ENCODE results near the gene CNST.
"Not testable (repeated sequence)": the region's sequence is repeated elsewhere in the genome, so short reads cannot be mapped to it uniquely, and the experiment has no call there.

The CNST gene

GRCh38 chr1:246587606-246588005, 21.4 kb downstream of the CNST start:
- 90% methylated on average over 3 of the region's 3 CpGs for WGBS
- no peak overlapping the region for H3K27ac ChIP-seq (ENCODE audit: low read depth, low read length)

GRCh38 chr1:246588159-246588721, 22.0 kb downstream of the CNST start:
- Histone ChIP-seq H3K9me3 (ENCODE audit: insufficient read depth, low read depth, low read length) (peaks cover 9% of the 10 kb centered on the region; the same call in 1 of the 2 replicates), H3K9ac (ENCODE audit: low read depth, low read length) (no peak overlapping the region), H3K36me3 (ENCODE audit: insufficient read depth, low read length) (peaks cover 20% of the 10 kb centered on the region), H3K4me1 (ENCODE audit: insufficient read depth, low read length) (no peaks in the 10 kb centered on the region), H3K4me3 (ENCODE audit: low read length) (no peak overlapping the region), H3K27ac (ENCODE audit: low read depth, low read length) (no peak overlapping the region), H3K27me3 (ENCODE audit: insufficient read depth, low read length) (no peaks in the 10 kb centered on the region)
- WGBS = 76% methylated on average over 2 of the region's 2 CpGs

More at GRCh38 chr1:246587606-246588005, 21.4 kb downstream of the CNST start:
- peaks cover 17% of the 10 kb centered on the region for H3K36me3 ChIP-seq (ENCODE audit: insufficient read depth, low read length)
- H3K9me3 ChIP-seq (ENCODE audit: insufficient read depth, low read depth, low read length) = peaks cover 9% of the 10 kb centered on the region; the same call in 1 of the 2 replicates
- H3K4me1 ChIP-seq (ENCODE audit: insufficient read depth, low read length) = no peaks in the 10 kb centered on the region
- H3K9ac ChIP-seq (ENCODE audit: low read depth, low read length) = no peak overlapping the region
- no peaks in the 10 kb centered on the region for H3K27me3 ChIP-seq (ENCODE audit: insufficient read depth, low read length)
- no peak overlapping the region for H3K4me3 ChIP-seq (ENCODE audit: low read length)

GRCh38 chr1:246589919-246590318, 23.7 kb downstream of the CNST start:
- 99% methylated on average over 10 of the region's 10 CpGs for WGBS
- H3K9me3 ChIP-seq (ENCODE audit: insufficient read depth, low read depth, low read length); H3K27me3 ChIP-seq (ENCODE audit: insufficient read depth, low read length); H3K4me1 ChIP-seq (ENCODE audit: insufficient read depth, low read length); H3K4me3 ChIP-seq (ENCODE audit: low read length); H3K9ac ChIP-seq (ENCODE audit: low read depth, low read length); H3K27ac ChIP-seq (ENCODE audit: low read depth, low read length): not testable (repeated sequence)
- H3K36me3 ChIP-seq (ENCODE audit: insufficient read depth, low read length) = peaks cover 15% of the 10 kb centered on the region

- Histone ChIP-seq H3K4me3 (ENCODE audit: low read length) (no peak overlapping the region), H3K36me3 (ENCODE audit: insufficient read depth, low read length) (peaks cover 15% of the 10 kb centered on the region), H3K27ac (ENCODE audit: low read depth, low read length) (no peak overlapping the region), H3K4me1 (ENCODE audit: insufficient read depth, low read length) (no peaks in the 10 kb centered on the region), H3K27me3 (ENCODE audit: insufficient read depth, low read length) (no peaks in the 10 kb centered on the region), H3K9ac (ENCODE audit: low read depth, low read length) (no peak overlapping the region), H3K9me3 (ENCODE audit: insufficient read depth, low read depth, low read length) (peaks cover 9% of the 10 kb centered on the region; the same call in 1 of the 2 replicates)
Observed at GRCh38 chr1:246591047-246591446, 24.8 kb downstream of the CNST start.

GRCh38 chr1:246591504-246591903, 25.2 kb downstream of the CNST start:
- Histone ChIP-seq H3K27ac (ENCODE audit: low read depth, low read length) (no peak overlapping the region), H3K4me1 (ENCODE audit: insufficient read depth, low read length) (no peaks in the 10 kb centered on the region), H3K9me3 (ENCODE audit: insufficient read depth, low read depth, low read length) (peaks cover 9% of the 10 kb centered on the region; the same call in 1 of the 2 replicates), H3K9ac (ENCODE audit: low read depth, low read length) (no peak overlapping the region), H3K36me3 (ENCODE audit: insufficient read depth, low read length) (peaks cover 15% of the 10 kb centered on the region), H3K4me3 (ENCODE audit: low read length) (no peak overlapping the region), H3K27me3 (ENCODE audit: insufficient read depth, low read length) (no peaks in the 10 kb centered on the region)
- 93% methylated on average over 6 of the region's 6 CpGs for WGBS

GRCh38 chr1:246591958-246592357, 25.7 kb downstream of the CNST start:
- Histone ChIP-seq H3K9ac (ENCODE audit: low read depth, low read length) (no peak overlapping the region), H3K4me3 (ENCODE audit: low read length) (no peak overlapping the region), H3K27ac (ENCODE audit: low read depth, low read length) (no peak overlapping the region), H3K9me3 (ENCODE audit: insufficient read depth, low read depth, low read length) (peaks cover 9% of the 10 kb centered on the region; the same call in 1 of the 2 replicates), H3K36me3 (ENCODE audit: insufficient read depth, low read length) (peaks cover 15% of the 10 kb centered on the region), H3K27me3 (ENCODE audit: insufficient read depth, low read length) (no peaks in the 10 kb centered on the region), H3K4me1 (ENCODE audit: insufficient read depth, low read length) (no peaks in the 10 kb centered on the region)
- WGBS = 97% methylated on average over 13 of the region's 13 CpGs

GRCh38 chr1:246592695-246593094, 26.4 kb downstream of the CNST start:
- Histone ChIP-seq H3K9me3 (ENCODE audit: insufficient read depth, low read depth, low read length) (peaks cover 9% of the 10 kb centered on the region; the same call in 1 of the 2 replicates), H3K4me3 (ENCODE audit: low read length) (no peak overlapping the region), H3K4me1 (ENCODE audit: insufficient read depth, low read length) (no peaks in the 10 kb centered on the region), H3K36me3 (ENCODE audit: insufficient read depth, low read length) (peaks cover 15% of the 10 kb centered on the region), H3K27me3 (ENCODE audit: insufficient read depth, low read length) (no peaks in the 10 kb centered on the region), H3K27ac (ENCODE audit: low read depth, low read length) (no peak overlapping the region), H3K9ac (ENCODE audit: low read depth, low read length) (no peak overlapping the region)

GRCh38 chr1:246595146-246595545, 28.9 kb downstream of the CNST start:
- 92% methylated on average over 3 of the region's 3 CpGs for WGBS
- Histone ChIP-seq H3K9ac (ENCODE audit: low read depth, low read length) (no peak overlapping the region), H3K36me3 (ENCODE audit: insufficient read depth, low read length) (peaks cover 15% of the 10 kb centered on the region), H3K9me3 (ENCODE audit: insufficient read depth, low read depth, low read length) (peaks cover 6% of the 10 kb centered on the region; the same call in 1 of the 2 replicates), H3K27me3 (ENCODE audit: insufficient read depth, low read length) (no peaks in the 10 kb centered on the region), H3K4me1 (ENCODE audit: insufficient read depth, low read length) (no peaks in the 10 kb centered on the region), H3K4me3 (ENCODE audit: low read length) (no peak overlapping the region), H3K27ac (ENCODE audit: low read depth, low read length) (no peak overlapping the region)

GRCh38 chr1:246597340-246597739, 31.1 kb downstream of the CNST start:
- H3K27ac ChIP-seq (ENCODE audit: low read depth, low read length) = no peak overlapping the region
- no peaks in the 10 kb centered on the region for H3K27me3 ChIP-seq (ENCODE audit: insufficient read depth, low read length)
- no peak overlapping the region for H3K4me3 ChIP-seq (ENCODE audit: low read length)
- WGBS = 91% methylated on average over 2 of the region's 5 CpGs
- no peak overlapping the region for H3K9ac ChIP-seq (ENCODE audit: low read depth, low read length)
- H3K9me3 ChIP-seq (ENCODE audit: insufficient read depth, low read depth, low read length) = no peaks in the 10 kb centered on the region
- H3K36me3 ChIP-seq (ENCODE audit: insufficient read depth, low read length) = 0 out of 2 replicates have a peak, but pooled peaks cover 5% of the 10 kb centered on the region
- H3K4me1 ChIP-seq (ENCODE audit: insufficient read depth, low read length) = no peaks in the 10 kb centered on the region

- no peaks in the 10 kb centered on the region for H3K27me3 ChIP-seq (ENCODE audit: insufficient read depth, low read length)
- no peaks in the 10 kb centered on the region for H3K9me3 ChIP-seq (ENCODE audit: insufficient read depth, low read depth, low read length)
- H3K27ac ChIP-seq (ENCODE audit: low read depth, low read length) = no peak overlapping the region
- no peaks in the 10 kb centered on the region for H3K36me3 ChIP-seq (ENCODE audit: insufficient read depth, low read length)
- 97% methylated on average over 7 of the region's 7 CpGs for WGBS
- no peak overlapping the region for H3K4me3 ChIP-seq (ENCODE audit: low read length)
- no peak overlapping the region for H3K9ac ChIP-seq (ENCODE audit: low read depth, low read length)
- H3K4me1 ChIP-seq (ENCODE audit: insufficient read depth, low read length) = no peaks in the 10 kb centered on the region
Observed at GRCh38 chr1:246597971-246598370, 31.7 kb downstream of the CNST start.

- Histone ChIP-seq H3K27me3 (ENCODE audit: insufficient read depth, low read length) (no peaks in the 10 kb centered on the region), H3K36me3 (ENCODE audit: insufficient read depth, low read length) (no peaks in the 10 kb centered on the region), H3K9ac (ENCODE audit: low read depth, low read length) (no peak overlapping the region), H3K4me3 (ENCODE audit: low read length) (no peak overlapping the region), H3K27ac (ENCODE audit: low read depth, low read length) (no peak overlapping the region), H3K9me3 (ENCODE audit: insufficient read depth, low read depth, low read length) (no peaks in the 10 kb centered on the region), H3K4me1 (ENCODE audit: insufficient read depth, low read length) (no peaks in the 10 kb centered on the region)
- WGBS = 92% methylated on average over 4 of the region's 4 CpGs
Observed at GRCh38 chr1:246599315-246599714, 33.1 kb downstream of the CNST start.

GRCh38 chr1:246600579-246600978, 34.3 kb downstream of the CNST start:
- Histone ChIP-seq H3K9me3 (ENCODE audit: insufficient read depth, low read depth, low read length) (no peaks in the 10 kb centered on the region), H3K4me1 (ENCODE audit: insufficient read depth, low read length) (no peaks in the 10 kb centered on the region), H3K4me3 (ENCODE audit: low read length) (no peak overlapping the region), H3K27ac (ENCODE audit: low read depth, low read length) (no peak overlapping the region), H3K9ac (ENCODE audit: low read depth, low read length) (no peak overlapping the region), H3K36me3 (ENCODE audit: insufficient read depth, low read length) (no peaks in the 10 kb centered on the region), H3K27me3 (ENCODE audit: insufficient read depth, low read length) (no peaks in the 10 kb centered on the region)
- WGBS = 85% methylated on average over 2 of the region's 2 CpGs

Measured in HUES64 (cell line).